Neural cell (in vitro differentiated cells): ENCODE results near the gene SLC16A13. TPM values are rescaled to one million over a fixed set of nuclear protein-coding genes. Genes with fewer than 3 reads are reported as not detected.

ENCODE experiments used
- H2AFZ ChIP-seq: fragments of 200-600, 300-800 bp; sonication (generic), shearing (Covaris generic); 2 replicates; pipeline ENCODE4 v1.6.0; 2014; ENCODE audit warnings: low read depth, mild to moderate bottlenecking, antibody characterized with exemption, low read length, moderate library complexity
- H3F3A ChIP-seq: fragments of 200-600 bp; shearing (Covaris generic); 2 replicates; pipeline ENCODE4 v1.6.1; 2016; ENCODE audit warnings: mild to moderate bottlenecking, moderate library complexity, mixed read lengths, antibody characterized with exemption, low read length; ENCODE audit not compliant: insufficient read depth, poor library complexity, severe bottlenecking
- H3K27ac ChIP-seq: fragments of 200-600, 300-800 bp; sonication (generic), shearing (Covaris generic); 2 replicates; pipeline ENCODE4 v1.5.1; 2014; ENCODE audit warnings: mild to moderate bottlenecking, low read length, moderate library complexity
- H3K27me3 ChIP-seq: fragments of 300-800, 200-600 bp; sonication (generic), shearing (Covaris generic); 2 replicates; pipeline ENCODE4 v1.6.0; 2014; ENCODE audit warnings: mild to moderate bottlenecking, low read depth, low read length, moderate library complexity; ENCODE audit not compliant: insufficient read depth
- H3K36me3 ChIP-seq: fragments of 300-800, 200-600 bp; sonication (generic), shearing (Covaris generic); 2 replicates; pipeline ENCODE4 v1.5.1; 2014; ENCODE audit warnings: mild to moderate bottlenecking, antibody characterized with exemption, low read length, moderate library complexity; ENCODE audit not compliant: insufficient read depth
- H3K4me2 ChIP-seq: fragments of 300-800, 200-600 bp; sonication (generic), shearing (Covaris generic); 2 replicates; pipeline ENCODE4 v1.6.0; 2014; ENCODE audit warnings: mild to moderate bottlenecking, low read length
- H3K4me3 ChIP-seq: fragments of 300-800, 200-600 bp; sonication (generic), shearing (Covaris generic); 2 replicates; pipeline ENCODE4 v1.5.1; 2014; ENCODE audit warnings: mild to moderate bottlenecking, low read length, moderate library complexity
- H3K79me2 ChIP-seq: fragments of 200-600 bp; shearing (Covaris generic); replicated peaks from 2 replicates; pipeline ENCODE4 v1.6.0; 2014; ENCODE audit warnings: mild to moderate bottlenecking, low read length, moderate library complexity; ENCODE audit not compliant: insufficient read depth
- H3K9ac ChIP-seq: fragments of 300-800, 200-600 bp; sonication (generic), shearing (Covaris generic); 2 replicates; pipeline ENCODE4 v1.6.1; 2016; ENCODE audit warnings: mild to moderate bottlenecking, low read length, mixed read lengths
- H3K9me2 ChIP-seq: fragments of 200-600 bp; shearing (Covaris generic); 2 replicates; pipeline ENCODE4 v1.6.1; 2016; ENCODE audit warnings: mild to moderate bottlenecking, low read length, mixed read lengths; ENCODE audit not compliant: insufficient read depth
- H3K9me3 ChIP-seq: fragments of 200-600, 300-800 bp; sonication (generic), shearing (Covaris generic); 2 replicates; pipeline ENCODE4 v1.6.1; 2016; ENCODE audit warnings: mild to moderate bottlenecking, mixed run types, low read length, moderate library complexity, mixed read lengths
- H4K20me1 ChIP-seq: fragments of 200-600 bp; shearing (Covaris generic); 2 replicates; pipeline ENCODE4 v1.6.1; 2016; ENCODE audit warnings: mild to moderate bottlenecking, mixed run types; ENCODE audit not compliant: insufficient read depth
- EP300 ChIP-seq: fragments of 450-650 bp; conservative IDR thresholded peaks from 2 replicates; pipeline ENCODE4 v1.6.1; 2014; ENCODE audit warnings: antibody characterized with exemption, mild to moderate bottlenecking, moderate library complexity; ENCODE audit not compliant: poor library complexity, severe bottlenecking
- EZH2 ChIP-seq: fragments of 200-600, 300-800 bp; shearing (Covaris generic), sonication (generic); IDR thresholded peaks from 2 replicates; pipeline ENCODE4 v1.6.1; 2014; ENCODE audit warnings: antibody characterized with exemption, low read length, borderline replicate concordance, mild to moderate bottlenecking; ENCODE audit not compliant: insufficient read depth, poor library complexity, severe bottlenecking
- MXI1 ChIP-seq: fragments of 450-650 bp; conservative IDR thresholded peaks from 2 replicates; pipeline ENCODE4 v1.6.1; 2014; ENCODE audit warnings: antibody characterized with exemption, mild to moderate bottlenecking; ENCODE audit not compliant: poor library complexity, severe bottlenecking
- POLR2AphosphoS5 ChIP-seq: IDR thresholded peaks from 2 replicates; pipeline ENCODE4 v1.6.1; 2012
- RAD21 ChIP-seq: fragments of 450-650 bp; conservative IDR thresholded peaks from 2 replicates; pipeline ENCODE4 v1.6.1; 2014; ENCODE audit warnings: antibody characterized with exemption, mild to moderate bottlenecking, moderate library complexity
- REST ChIP-seq: IDR thresholded peaks from 2 replicates; pipeline ENCODE4 v1.6.1; 2012; ENCODE audit warnings: borderline replicate concordance
- SMC3 ChIP-seq: fragments of 450-650 bp; conservative IDR thresholded peaks from 2 replicates; pipeline ENCODE4 v1.6.1; 2014; ENCODE audit warnings: antibody characterized with exemption, mild to moderate bottlenecking, moderate library complexity; ENCODE audit not compliant: poor library complexity
- TAF1 ChIP-seq: IDR thresholded peaks from 2 replicates; pipeline ENCODE4 v1.6.1; 2012; ENCODE audit warnings: low read depth
- polyA plus RNA-seq: library from polyadenylated mRNA; depleted of rRNA; stranded (reverse); fragments of >200 nt; gene quantifications from 2 replicates; pipeline ENCODE4 v1.2.3, GENCODE V29; 2014
- TF ChIP-seq, protein P1 (sequence below): fragments of 450-650 bp; IDR thresholded peaks from 2 replicates; pipeline ENCODE4 v1.5.1; 2014; ENCODE audit warnings: antibody characterized with exemption, mild to moderate bottlenecking, moderate library complexity; ENCODE audit not compliant: poor library complexity, severe bottlenecking

SLC16A13 gene
- polyA plus RNA-seq, 1 donor from 2014 or later = not detected

- Histone ChIP-seq H3K9me2 (no peaks in the 10 kb centered on the region), H3K9me3 (no peaks in the 10 kb centered on the region), H3K4me2 (no peak overlapping the region), H3K27me3 (peaks cover 9% of the 10 kb centered on the region), H3K27ac (no peak overlapping the region), H3K79me2 (no peaks in the 10 kb centered on the region), H4K20me1 (no peaks in the 10 kb centered on the region), H3K36me3 (no peaks in the 10 kb centered on the region), H3F3A (no peaks in the 10 kb centered on the region), H3K4me3 (no peak overlapping the region), H2AFZ (no peak overlapping the region), H3K9ac (no peak overlapping the region)
- TF ChIP-seq EZH2 = no peak
- TF ChIP-seq POLR2AphosphoS5 = no peak
- no peak for TF ChIP-seq RAD21
- no peak for TF ChIP-seq REST
- TF ChIP-seq TAF1 = no peak
- TF ChIP-seq EP300 = no peak
- TF ChIP-seq, protein P1, sequence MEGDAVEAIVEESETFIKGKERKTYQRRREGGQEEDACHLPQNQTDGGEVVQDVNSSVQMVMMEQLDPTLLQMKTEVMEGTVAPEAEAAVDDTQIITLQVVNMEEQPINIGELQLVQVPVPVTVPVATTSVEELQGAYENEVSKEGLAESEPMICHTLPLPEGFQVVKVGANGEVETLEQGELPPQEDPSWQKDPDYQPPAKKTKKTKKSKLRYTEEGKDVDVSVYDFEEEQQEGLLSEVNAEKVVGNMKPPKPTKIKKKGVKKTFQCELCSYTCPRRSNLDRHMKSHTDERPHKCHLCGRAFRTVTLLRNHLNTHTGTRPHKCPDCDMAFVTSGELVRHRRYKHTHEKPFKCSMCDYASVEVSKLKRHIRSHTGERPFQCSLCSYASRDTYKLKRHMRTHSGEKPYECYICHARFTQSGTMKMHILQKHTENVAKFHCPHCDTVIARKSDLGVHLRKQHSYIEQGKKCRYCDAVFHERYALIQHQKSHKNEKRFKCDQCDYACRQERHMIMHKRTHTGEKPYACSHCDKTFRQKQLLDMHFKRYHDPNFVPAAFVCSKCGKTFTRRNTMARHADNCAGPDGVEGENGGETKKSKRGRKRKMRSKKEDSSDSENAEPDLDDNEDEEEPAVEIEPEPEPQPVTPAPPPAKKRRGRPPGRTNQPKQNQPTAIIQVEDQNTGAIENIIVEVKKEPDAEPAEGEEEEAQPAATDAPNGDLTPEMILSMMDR = no peak
- TF ChIP-seq MXI1 = no peak
These were observed 36.8 kb upstream of the SLC16A13 start for GRCh38 chr17:6998855-6999508.

DNA sequence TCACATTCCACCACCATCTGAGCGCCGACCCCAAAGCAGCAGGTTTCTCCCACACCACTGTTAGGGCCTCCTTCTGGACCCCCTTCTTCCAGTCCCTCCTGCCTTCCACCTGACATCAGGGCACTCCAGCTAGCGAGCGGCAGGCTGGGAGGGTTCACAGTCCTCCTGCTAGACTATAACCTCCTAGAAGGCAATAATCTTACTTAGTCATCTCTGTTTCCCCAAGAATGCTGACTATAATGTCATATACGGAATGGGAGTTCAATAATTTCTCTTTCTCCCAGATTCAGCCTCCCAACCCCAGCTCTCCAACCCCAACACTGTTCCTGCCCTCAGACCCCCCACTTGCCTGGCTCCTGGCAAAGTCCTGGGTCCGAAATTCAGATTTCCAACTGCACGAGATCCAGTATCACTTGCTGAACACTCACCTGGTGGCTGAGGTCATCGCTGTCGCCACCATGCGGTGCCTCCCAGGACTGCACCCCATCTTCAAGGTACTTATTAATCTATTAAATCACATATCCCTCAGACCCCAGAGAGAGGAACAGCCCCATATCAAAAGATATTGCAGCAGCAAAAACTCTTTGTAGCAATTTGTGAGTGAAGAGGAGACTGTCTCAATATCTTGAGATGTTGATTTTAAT lies 34.4 kb upstream of the SLC16A13 start:
- H2AFZ ChIP-seq = no peak overlapping the region
- H3K9ac ChIP-seq = no peak overlapping the region
- peaks cover 2% of the 10 kb centered on the region for H3K27me3 ChIP-seq
- no peaks in the 10 kb centered on the region for H3K79me2 ChIP-seq
- H3K9me2 ChIP-seq = no peaks in the 10 kb centered on the region
- H4K20me1 ChIP-seq = no peaks in the 10 kb centered on the region
- H3F3A ChIP-seq = no peaks in the 10 kb centered on the region
- no peak overlapping the region for H3K27ac ChIP-seq
- H3K36me3 ChIP-seq = no peaks in the 10 kb centered on the region
- H3K9me3 ChIP-seq = no peaks in the 10 kb centered on the region
- TF ChIP-seq RAD21 (peak; percentile 45), SMC3 (peak; percentile 61), TAF1 (no peak), MXI1 (no peak), REST (no peak), EP300 (no peak), EZH2 (no peak), POLR2AphosphoS5 (no peak)
- TF ChIP-seq, protein P1 = peak; percentile 64
- H3K4me2 ChIP-seq = no peak overlapping the region
- no peak overlapping the region for H3K4me3 ChIP-seq
